CD8-positive, alpha-beta memory T cell (primary cell): Measurements from ENCODE around the gene DDR1. TPM values are rescaled to one million over a fixed set of nuclear protein-coding genes. Genes with fewer than 3 reads are reported as not detected.
"Not testable (repeated sequence)": the region's sequence is repeated elsewhere in the genome, so short reads cannot be mapped to it uniquely, and the experiment has no call there.

Source experiments
- CTCF ChIA-PET: fragments of 350-600 bp; sonication (Branson Sonifier 250); formaldehyde crosslinking; loops from one replicate; lab custom pipeline; 2021; ENCODE audit warnings: antibody characterized with exemption; lab: Charles Lee
- POLR2A ChIA-PET: fragments of 350-600 bp; sonication (Branson Sonifier 250); formaldehyde crosslinking; loops from one replicate; lab custom pipeline; 2021; ENCODE audit warnings: antibody characterized with exemption; lab: Charles Lee
- DNase-seq, 5 donors: peaks; one replicate each; pipeline versions ENCODE4 v3.0.0 to v3.0.0-alpha.2; 2020 to 2022; ENCODE audit warnings: mixed read lengths in 1 of 5
- H3K27ac ChIP-seq: one replicate; pipeline ENCODE4 v1.7.0; 2013; ENCODE audit warnings: low read depth, mild to moderate bottlenecking, low read length, moderate library complexity
- H3K27me3 ChIP-seq: 2 replicates; pipeline ENCODE4 v1.7.0; 2013; ENCODE audit warnings: low read length, mild to moderate bottlenecking; ENCODE audit not compliant: insufficient read depth, poor library complexity, severe bottlenecking
- H3K36me3 ChIP-seq: 2 replicates; pipeline ENCODE4 v1.7.0; 2013; ENCODE audit warnings: mild to moderate bottlenecking, low read length, moderate library complexity; ENCODE audit not compliant: insufficient read depth
- H3K4me1 ChIP-seq: 2 replicates; pipeline ENCODE4 v1.7.0; 2013; ENCODE audit warnings: mild to moderate bottlenecking, low read length, moderate library complexity; ENCODE audit not compliant: insufficient read depth
- H3K4me3 ChIP-seq: 2 replicates; pipeline ENCODE4 v1.7.0; 2013; ENCODE audit warnings: mild to moderate bottlenecking, low read length
- H3K9me3 ChIP-seq: 2 replicates; pipeline ENCODE4 v1.7.0; 2013; ENCODE audit warnings: mild to moderate bottlenecking, low read length
- H3K27ac Mint-ChIP-seq, 8 donors: one replicate each; pipeline ENCODE4 v1.8.0; 2020 to 2021; ENCODE audit warnings: mixed read lengths in 8 of 8, mild to moderate bottlenecking in 6 of 8, inconsistent platforms in 3 of 8, moderate library complexity in 3 of 8
- H3K27me3 Mint-ChIP-seq, 2 donors: one replicate each; pipeline ENCODE4 v1.8.0; 2020 to 2021; ENCODE audit warnings: mixed read lengths in 2 of 2, mild to moderate bottlenecking in 1 of 2, moderate library complexity in 1 of 2
- H3K36me3 Mint-ChIP-seq, 3 donors: one replicate each; pipeline ENCODE4 v1.8.0; 2020 to 2021; ENCODE audit warnings: mixed read lengths in 3 of 3, inconsistent platforms in 1 of 3, mild to moderate bottlenecking in 1 of 3
- H3K4me1 Mint-ChIP-seq, 3 donors: one replicate each; pipeline ENCODE4 v1.8.0; 2020 to 2021; ENCODE audit warnings: mixed read lengths in 3 of 3, inconsistent platforms in 1 of 3, mild to moderate bottlenecking in 1 of 3
- H3K4me3 Mint-ChIP-seq, 7 donors: one replicate each; pipeline ENCODE4 v1.8.0; 2020 to 2021; ENCODE audit warnings: mixed read lengths in 7 of 7, mild to moderate bottlenecking in 6 of 7, moderate library complexity in 4 of 7, inconsistent platforms in 2 of 7
- H3K9me3 Mint-ChIP-seq, 5 donors: one replicate each; pipeline ENCODE4 v1.8.0; 2020 to 2022; ENCODE audit warnings: mixed read lengths in 5 of 5, mild to moderate bottlenecking in 3 of 5, moderate library complexity in 2 of 5, inconsistent platforms in 1 of 5
- polyA plus RNA-seq: library from polyadenylated mRNA; unstranded; fragments of 300-500 nt; fragmentation: Illumina TruSeq; gene quantifications from one replicate; pipeline ENCODE4 v1.2.3, GENCODE V29; 2021
- total RNA-seq, 2 experiments: library from RNA; stranded (reverse); gene quantifications; one replicate each; pipeline ENCODE4 v1.2.3, GENCODE V29; 2021

DDR1 gene
- total and polyA plus RNA-seq, 3 experiments from 2014 or later, result 1.2 to 10.5 (median 10.1) TPM

DNA sequence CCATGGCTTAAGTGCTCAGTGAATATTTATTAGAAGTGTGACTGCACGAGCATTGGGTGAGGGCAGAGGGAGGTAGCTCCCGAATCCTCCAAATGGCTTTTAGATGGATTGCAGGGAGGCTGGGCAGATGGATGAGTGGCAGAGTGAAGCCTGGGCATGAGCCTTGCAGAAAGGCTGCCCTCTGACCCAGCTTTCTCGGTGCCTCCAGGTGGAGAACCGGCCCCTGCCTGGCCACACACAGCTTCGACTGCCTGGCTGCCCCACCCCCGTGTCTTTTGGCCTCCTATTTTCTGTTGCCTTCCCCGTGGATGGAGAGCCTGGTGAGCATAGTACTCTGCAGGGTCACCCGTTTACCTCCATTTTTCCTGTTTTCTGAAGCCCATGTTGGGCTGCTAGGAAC lies 33.2 kb downstream of the DDR1 start:
- peaks cover 21% of the 10 kb centered on the region for H3K36me3 ChIP-seq
- no peak for DNase-seq
- H3K27me3 ChIP-seq, result no peaks in the 10 kb centered on the region
- H3K27ac ChIP-seq, result no peak overlapping the region
- H3K27me3 Mint-ChIP-seq, result peaks cover 0 to 3% of the 10 kb centered on the region in 2 donors
- H3K4me1 ChIP-seq, result peaks cover 11% of the 10 kb centered on the region
- CTCF ChIA-PET, result interaction anchor here (1.6 kb wide), 1 partner anchor 9 kb away, joined by 5 read pairs; no protein-coding TSS in a partner anchor
- POLR2A ChIA-PET, result interaction anchor here (0.7 kb wide), 1 partner anchor 34 kb away, joined by 5 read pairs; the partner anchor contains the start of gene DDR1
- H3K36me3 Mint-ChIP-seq, result peaks cover 0 to 74% (median 8%) of the 10 kb centered on the region in 3 donors
- no peaks in the 10 kb centered on the region for H3K9me3 Mint-ChIP-seq
- no peak overlapping the region for H3K4me3 ChIP-seq
- H3K9me3 ChIP-seq, result no peaks in the 10 kb centered on the region
- peak overlapping the region in 1 of 7 donors; percentile 30 for H3K4me3 Mint-ChIP-seq
- H3K27ac Mint-ChIP-seq, result peak overlapping the region in 1 of 8 donors; percentile 70
- H3K4me1 Mint-ChIP-seq, result peaks cover 28 to 49% (median 44%) of the 10 kb centered on the region in 3 donors

DNA sequence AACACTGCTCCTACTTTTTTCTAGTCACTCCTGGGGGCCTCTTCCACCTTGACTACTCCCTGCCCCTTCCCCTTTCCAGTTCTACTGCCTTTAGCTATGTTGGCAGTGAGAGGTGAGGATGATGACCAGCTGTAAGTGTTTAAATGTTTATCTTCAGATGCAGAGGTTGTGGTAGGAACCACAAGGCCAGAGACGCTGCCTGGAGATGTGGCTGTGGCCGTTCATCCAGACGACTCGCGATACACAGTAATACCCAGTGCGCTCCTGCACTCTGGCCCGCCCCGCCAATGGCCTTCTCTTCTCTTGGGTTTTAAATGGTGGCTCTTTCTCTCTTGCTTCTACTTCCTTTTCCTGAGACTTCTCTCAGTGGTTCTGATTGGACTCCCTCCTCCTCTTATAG lies 34.4 kb downstream of the DDR1 start:
- no peak overlapping the region for H3K4me3 ChIP-seq
- ChIA-PET CTCF (interaction anchor here (1.1 to 1.6 kb wide), 2 partner anchors 8 to 9 kb away, joined by 3 to 5 read pairs; no protein-coding TSS in a partner anchor), POLR2A (interaction anchor here (0.6 kb wide), 1 partner anchor 390 kb away, joined by 3 read pairs; no protein-coding TSS in a partner anchor)
- peaks cover 24 to 42% (median 32%) of the 10 kb centered on the region in 3 donors for H3K4me1 Mint-ChIP-seq
- no peak overlapping the region for H3K27ac ChIP-seq
- no peak overlapping the region for H3K4me3 Mint-ChIP-seq
- H3K9me3 ChIP-seq, result no peaks in the 10 kb centered on the region
- H3K36me3 ChIP-seq, result peaks cover 21% of the 10 kb centered on the region
- no peak overlapping the region for H3K27ac Mint-ChIP-seq
- peaks cover 11% of the 10 kb centered on the region for H3K4me1 ChIP-seq
- H3K27me3 Mint-ChIP-seq, result peaks cover 0 to 3% of the 10 kb centered on the region in 2 donors
- DNase-seq, result no peak
- H3K9me3 Mint-ChIP-seq, result no peaks in the 10 kb centered on the region
- H3K27me3 ChIP-seq, result no peaks in the 10 kb centered on the region
- H3K36me3 Mint-ChIP-seq, result peaks cover 0 to 77% (median 12%) of the 10 kb centered on the region in 3 donors

DNA sequence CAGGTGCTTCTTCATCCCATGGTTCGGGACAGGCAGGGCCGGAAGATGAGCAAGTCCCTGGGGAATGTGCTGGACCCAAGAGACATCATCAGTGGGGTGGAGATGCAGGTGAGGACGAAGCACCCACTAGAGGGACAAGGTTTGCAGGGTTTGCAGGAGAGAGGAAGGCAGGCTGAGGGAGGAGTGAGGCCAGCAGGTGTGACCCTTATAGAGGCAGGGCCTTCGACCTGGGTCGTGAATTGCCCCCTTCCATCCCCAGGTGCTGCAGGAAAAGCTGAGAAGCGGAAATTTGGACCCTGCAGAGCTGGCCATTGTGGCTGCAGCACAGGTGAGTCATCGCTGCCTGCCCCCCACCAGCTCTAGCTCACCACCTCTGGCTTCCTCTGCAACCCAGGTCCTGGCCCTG lies 38.1 kb downstream of the DDR1 start:
- Mint-ChIP-seq H3K9me3 (no peaks in the 10 kb centered on the region), H3K27ac (peak overlapping the region in 1 of 8 donors; percentile 47), H3K27me3 (no peaks in the 10 kb centered on the region), H3K36me3 (peaks cover 5 to 87% (median 16%) of the 10 kb centered on the region in 3 donors), H3K4me1 (peaks cover 0 to 12% (median 2%) of the 10 kb centered on the region in 3 donors), H3K4me3 (no peak overlapping the region)
- Histone ChIP-seq H3K27ac (no peak overlapping the region), H3K36me3 (peaks cover 21% of the 10 kb centered on the region), H3K4me3 (no peak overlapping the region), H3K4me1 (no peaks in the 10 kb centered on the region), H3K27me3 (no peaks in the 10 kb centered on the region), H3K9me3 (no peaks in the 10 kb centered on the region)
- ChIA-PET POLR2A (no interaction called here), CTCF (interaction anchor here (1.3 kb wide), 1 partner anchor 18 kb away, joined by 3 read pairs; the partner anchor contains the start of gene MUCL3)
- no peak for DNase-seq

DNA sequence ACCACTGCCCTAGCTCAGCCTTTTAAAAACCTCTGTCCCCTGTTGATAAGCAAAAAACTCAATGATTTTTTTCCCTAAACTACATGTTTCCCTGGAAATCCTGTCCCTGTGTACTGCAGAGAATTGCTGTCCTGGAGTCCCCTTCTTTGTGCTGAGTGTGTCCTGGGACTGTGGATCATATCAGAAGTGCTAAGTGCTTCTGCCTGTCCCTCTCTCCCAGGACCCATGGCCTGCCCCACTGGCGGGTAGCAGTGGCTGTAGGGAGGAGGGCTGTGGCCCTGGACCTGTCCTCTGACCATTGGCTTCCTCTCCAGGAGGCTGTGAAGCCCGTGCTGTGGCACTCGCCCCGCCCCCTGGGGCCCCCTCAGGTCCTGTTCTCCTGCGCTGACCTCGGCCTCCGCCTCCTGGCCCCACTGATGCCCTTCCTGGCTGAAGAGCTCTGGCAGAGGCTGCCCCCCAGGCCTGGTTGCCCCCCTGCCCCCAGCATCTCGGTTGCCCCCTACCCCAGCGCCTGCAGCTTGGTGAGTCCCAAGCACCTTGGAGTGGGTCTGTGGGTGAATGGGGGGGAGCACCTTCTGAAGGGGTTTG lies 39.8 kb downstream of the DDR1 start:
- H3K4me3 ChIP-seq, H3K27ac ChIP-seq, POLR2A ChIA-PET, H3K9me3 Mint-ChIP-seq, H3K27me3 Mint-ChIP-seq, H3K4me1 Mint-ChIP-seq, CTCF ChIA-PET, H3K4me3 Mint-ChIP-seq, H3K9me3 ChIP-seq, DNase-seq, H3K4me1 ChIP-seq, H3K27me3 ChIP-seq: not testable (repeated sequence)
- H3K27ac Mint-ChIP-seq, result peak overlapping the region in 1 of 8 donors; percentile 92
- H3K36me3 Mint-ChIP-seq, result peaks cover 14 to 81% (median 17%) of the 10 kb centered on the region in 3 donors
- H3K36me3 ChIP-seq, result peaks cover 14% of the 10 kb centered on the region

DNA sequence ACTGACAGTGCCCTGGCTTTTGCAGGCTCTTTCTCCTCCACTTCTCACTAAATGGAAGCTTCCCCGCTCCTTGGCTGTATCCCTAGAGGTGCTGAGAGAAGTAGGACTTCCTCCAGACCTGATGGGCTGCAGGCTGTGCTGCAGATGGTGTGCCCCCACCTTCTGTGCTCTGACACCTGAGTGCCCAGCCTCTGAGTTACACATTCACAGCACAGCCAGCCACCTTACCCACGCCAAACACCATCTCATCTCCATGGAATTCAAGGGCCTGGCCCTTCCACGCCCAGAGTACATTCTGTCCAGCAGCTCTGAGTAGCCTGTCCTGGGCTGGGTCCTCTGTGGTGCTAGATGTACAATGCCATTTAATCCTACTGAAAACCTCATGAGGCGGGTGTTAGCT lies 42.3 kb downstream of the DDR1 start:
- ChIA-PET POLR2A (no interaction called here), CTCF (interaction anchor here (1.1 kb wide), 1 partner anchor 9 kb away, joined by 5 read pairs; no protein-coding TSS in a partner anchor)
- Histone ChIP-seq H3K4me1 (no peaks in the 10 kb centered on the region), H3K4me3 (no peak overlapping the region), H3K27me3 (no peaks in the 10 kb centered on the region), H3K27ac (no peak overlapping the region), H3K36me3 (peaks cover 9% of the 10 kb centered on the region), H3K9me3 (no peaks in the 10 kb centered on the region)
- Mint-ChIP-seq H3K27me3 (no peaks in the 10 kb centered on the region), H3K4me1 (no peaks in the 10 kb centered on the region), H3K4me3 (no peak overlapping the region), H3K27ac (peak overlapping the region in 2 of 8 donors; percentile 7 to 17), H3K9me3 (peaks cover 0 to 7% (median 0%) of the 10 kb centered on the region in 5 donors), H3K36me3 (peaks cover 8 to 57% (median 17%) of the 10 kb centered on the region in 3 donors)
- DNase-seq, result no peak

DNA sequence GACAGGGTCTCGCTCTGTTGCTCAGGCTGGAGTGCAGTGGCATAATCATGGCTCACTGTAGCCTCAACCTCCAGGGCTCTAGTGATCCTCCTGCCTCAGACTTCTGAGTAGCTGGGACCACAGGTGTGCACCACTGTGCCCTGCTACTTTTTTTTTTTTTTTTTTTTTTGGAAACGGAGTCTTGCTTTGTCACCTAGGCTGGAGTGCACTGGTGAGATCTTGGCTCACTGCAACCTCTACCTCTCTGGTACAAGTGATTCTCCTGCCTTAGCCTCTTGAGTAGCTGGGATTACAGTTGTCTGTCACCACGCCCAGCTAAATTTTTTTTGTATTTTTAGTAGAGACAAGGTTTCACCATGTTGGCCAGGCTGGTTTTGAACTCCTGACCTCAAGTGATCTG lies 42.8 kb downstream of the DDR1 start:
- H3K36me3 Mint-ChIP-seq, result peaks cover 8 to 53% (median 17%) of the 10 kb centered on the region in 3 donors
- H3K4me1 Mint-ChIP-seq, DNase-seq, H3K27me3 ChIP-seq, POLR2A ChIA-PET, H3K27ac Mint-ChIP-seq, H3K9me3 ChIP-seq, H3K4me1 ChIP-seq, H3K9me3 Mint-ChIP-seq, H3K27me3 Mint-ChIP-seq, H3K4me3 ChIP-seq, H3K4me3 Mint-ChIP-seq, H3K36me3 ChIP-seq, H3K27ac ChIP-seq: not testable (repeated sequence)
- CTCF ChIA-PET, result interaction anchor here (1.1 kb wide), 1 partner anchor 9 kb away, joined by 5 read pairs; no protein-coding TSS in a partner anchor

DNA sequence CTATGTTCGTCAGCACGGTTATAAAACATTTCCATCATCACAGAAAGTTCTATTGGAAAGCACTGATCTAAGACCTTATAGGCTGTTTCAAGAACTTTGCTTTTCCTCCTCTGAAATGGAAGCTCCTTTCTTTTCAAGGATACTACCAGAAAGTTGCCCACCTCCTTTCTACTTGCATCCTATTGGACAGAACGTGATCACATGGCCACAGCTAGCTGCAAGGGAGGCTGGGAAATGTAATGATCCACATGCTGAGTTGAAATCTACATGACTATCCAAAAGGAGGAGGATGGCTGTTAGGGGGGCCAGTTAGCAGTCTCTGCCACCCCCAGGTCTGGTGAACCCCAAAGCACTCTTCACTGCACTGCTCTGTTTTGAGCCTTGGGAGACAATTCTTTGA lies 44.4 kb downstream of the DDR1 start:
- POLR2A ChIA-PET, result no interaction called here
- Mint-ChIP-seq H3K4me1 (no peaks in the 10 kb centered on the region), H3K4me3 (no peak overlapping the region), H3K36me3 (peaks cover 4 to 37% (median 17%) of the 10 kb centered on the region in 3 donors), H3K27me3 (no peaks in the 10 kb centered on the region), H3K27ac (peak overlapping the region in 1 of 8 donors; percentile 86), H3K9me3 (peaks cover 0 to 7% (median 0%) of the 10 kb centered on the region in 5 donors)
- Histone ChIP-seq H3K4me3 (no peak overlapping the region), H3K27ac (no peak overlapping the region), H3K4me1 (no peaks in the 10 kb centered on the region), H3K9me3 (no peaks in the 10 kb centered on the region), H3K36me3 (peaks cover 9% of the 10 kb centered on the region), H3K27me3 (no peaks in the 10 kb centered on the region)
- CTCF ChIA-PET, result interaction anchor here (1.3 kb wide), 1 partner anchor 18 kb away, joined by 3 read pairs; no protein-coding TSS in a partner anchor
- no peak for DNase-seq

DNA sequence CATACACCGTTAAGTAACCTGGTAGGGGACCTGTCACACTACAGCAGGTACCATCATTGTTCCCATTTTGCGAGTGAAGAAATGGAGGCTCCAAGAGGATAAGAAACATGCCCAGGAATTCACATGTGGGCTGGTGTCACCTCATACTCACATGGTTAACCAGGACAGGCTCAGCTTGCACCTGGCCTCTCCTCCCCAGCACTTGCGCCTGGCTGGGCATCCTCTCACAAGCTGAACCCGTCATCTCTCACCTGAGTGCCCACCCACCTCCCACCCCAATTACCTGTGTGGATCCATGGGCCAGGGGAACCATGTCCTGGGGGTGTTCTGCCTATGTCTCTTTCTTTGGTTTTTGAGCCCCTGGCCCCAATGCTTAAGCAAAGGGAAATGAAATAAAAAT lies 46.2 kb downstream of the DDR1 start:
- no peak for DNase-seq
- ChIA-PET CTCF (no interaction called here), POLR2A (no interaction called here)
- peaks cover 0 to 7% (median 0%) of the 10 kb centered on the region in 5 donors for H3K9me3 Mint-ChIP-seq
- no peaks in the 10 kb centered on the region for H3K9me3 ChIP-seq
- H3K36me3 ChIP-seq, result peaks cover 9% of the 10 kb centered on the region
- no peaks in the 10 kb centered on the region for H3K27me3 ChIP-seq
- no peak overlapping the region for H3K4me3 ChIP-seq
- H3K27me3 Mint-ChIP-seq, result no peaks in the 10 kb centered on the region
- H3K36me3 Mint-ChIP-seq, result peaks cover 4 to 21% (median 17%) of the 10 kb centered on the region in 3 donors
- H3K4me1 ChIP-seq, result no peaks in the 10 kb centered on the region
- no peak overlapping the region for H3K4me3 Mint-ChIP-seq
- peak overlapping the region in 1 of 8 donors; percentile 8 for H3K27ac Mint-ChIP-seq
- H3K4me1 Mint-ChIP-seq, result no peaks in the 10 kb centered on the region
- no peak overlapping the region for H3K27ac ChIP-seq
